ENCODE data around the gene KRT71.

KRT71 gene

GRCh38 chr12:52527121-52527800, 25.7 kb downstream of the KRT71 start:
- Histone ChIP-seq H2BK12ac (ENCODE audit: low read length) (no peak overlapping the region), H4K12ac (ENCODE audit: low read depth, low read length) (no peak overlapping the region), H3K27ac (ENCODE audit: low read depth, low read length) (no peak overlapping the region), H3K27me3 (ENCODE audit: insufficient read depth, low read length) (no peaks in the 10 kb centered on the region), H4K8ac (ENCODE audit: low read depth, low read length) (no peak overlapping the region), H2BK120ac (ENCODE audit: insufficient read depth, low read length, poor library complexity) (no peak overlapping the region), H2AK5ac (ENCODE audit: low read length) (no peak overlapping the region), H3K14ac (ENCODE audit: low read length) (no peak overlapping the region), H3K4me2 (ENCODE audit: low read length) (no peak overlapping the region), H3K9ac (ENCODE audit: low read length) (no peak overlapping the region), H3K79me2 (ENCODE audit: control insufficient read depth, insufficient read depth, low read length, poor library complexity) (no peaks in the 10 kb centered on the region), H4K91ac (ENCODE audit: low read depth, low read length) (no peak overlapping the region), H2BK5ac (ENCODE audit: low read depth, low read length, poor library complexity) (no peak overlapping the region), H3K4ac (ENCODE audit: low read depth, low read length) (no peak overlapping the region), H3K23ac (ENCODE audit: low read length) (no peak overlapping the region), H3K9me3 (ENCODE audit: insufficient read depth, low read depth, low read length) (no peaks in the 10 kb centered on the region), H3K4me3 (ENCODE audit: low read depth, low read length) (no peak overlapping the region), H2AFZ (ENCODE audit: insufficient read depth, low read length, poor library complexity) (no peak overlapping the region), H3K18ac (ENCODE audit: low read length) (no peak overlapping the region), H3K4me1 (ENCODE audit: control insufficient read depth in 1 of 2, insufficient read depth in 2 of 2, low read length in 2 of 2) (peaks cover 14 to 16% of the 10 kb centered on the region in 2 experiments), H3K79me1 (ENCODE audit: low read length) (no peaks in the 10 kb centered on the region), H3K36me3 (ENCODE audit: control insufficient read depth in 1 of 2, insufficient read depth in 2 of 2, low read length in 2 of 2) (no peaks in the 10 kb centered on the region)
- DNase-seq = no peak
- WGBS (ENCODE audit: extremely low coverage, insufficient coverage, insufficient read length) = no CpG with 5 or more reads among the region's 4 CpGs

GRCh38 chr12:52526511-52526951, 26.4 kb downstream of the KRT71 start:
- peaks cover 21 to 23% of the 10 kb centered on the region in 2 experiments for H3K4me1 ChIP-seq (ENCODE audit: control insufficient read depth in 1 of 2, insufficient read depth in 2 of 2, low read length in 2 of 2)
- H3K79me1 ChIP-seq (ENCODE audit: low read length) = no peaks in the 10 kb centered on the region
- no peak overlapping the region for H2AK5ac ChIP-seq (ENCODE audit: low read length)
- no peak overlapping the region for H3K4me3 ChIP-seq (ENCODE audit: low read depth, low read length)
- H4K8ac ChIP-seq (ENCODE audit: low read depth, low read length) = no peak overlapping the region
- no peak overlapping the region for H2BK12ac ChIP-seq (ENCODE audit: low read length)
- no peak for DNase-seq
- H2BK5ac ChIP-seq (ENCODE audit: low read depth, low read length, poor library complexity) = no peak overlapping the region
- H3K4ac ChIP-seq (ENCODE audit: low read depth, low read length) = no peak overlapping the region
- no peak overlapping the region for H3K14ac ChIP-seq (ENCODE audit: low read length)
- no peak overlapping the region for H2AFZ ChIP-seq (ENCODE audit: insufficient read depth, low read length, poor library complexity)
- no peak overlapping the region for H3K4me2 ChIP-seq (ENCODE audit: low read length)
- no peaks in the 10 kb centered on the region for H3K9me3 ChIP-seq (ENCODE audit: insufficient read depth, low read depth, low read length)
- H3K9ac ChIP-seq (ENCODE audit: low read length) = no peak overlapping the region
- no peaks in the 10 kb centered on the region for H3K36me3 ChIP-seq (ENCODE audit: control insufficient read depth in 1 of 2, insufficient read depth in 2 of 2, low read length in 2 of 2)
- no peak overlapping the region for H4K12ac ChIP-seq (ENCODE audit: low read depth, low read length)
- no peak overlapping the region for H3K23ac ChIP-seq (ENCODE audit: low read length)
- H3K18ac ChIP-seq (ENCODE audit: low read length) = no peak overlapping the region
- no peak overlapping the region for H4K91ac ChIP-seq (ENCODE audit: low read depth, low read length)
- H2BK120ac ChIP-seq (ENCODE audit: insufficient read depth, low read length, poor library complexity) = no peak overlapping the region
- H3K27me3 ChIP-seq (ENCODE audit: insufficient read depth, low read length) = no peaks in the 10 kb centered on the region
- no peak overlapping the region for H3K27ac ChIP-seq (ENCODE audit: low read depth, low read length)
- WGBS (ENCODE audit: extremely low coverage, insufficient coverage, insufficient read length) = no CpG with 5 or more reads among the region's 8 CpGs
- H3K79me2 ChIP-seq (ENCODE audit: control insufficient read depth, insufficient read depth, low read length, poor library complexity) = no peaks in the 10 kb centered on the region

GRCh38 chr12:52525661-52526499, 27.1 kb downstream of the KRT71 start:
- no CpG with 5 or more reads among the region's 13 CpGs for WGBS (ENCODE audit: extremely low coverage, insufficient coverage, insufficient read length)
- no peaks in the 10 kb centered on the region for H3K9me3 ChIP-seq (ENCODE audit: insufficient read depth, low read depth, low read length)
- H3K27me3 ChIP-seq (ENCODE audit: insufficient read depth, low read length) = no peaks in the 10 kb centered on the region
- no peak overlapping the region for H3K4me3 ChIP-seq (ENCODE audit: low read depth, low read length)
- H3K18ac ChIP-seq (ENCODE audit: low read length) = no peak overlapping the region
- H3K4me2 ChIP-seq (ENCODE audit: low read length) = no peak overlapping the region
- no peak overlapping the region for H2BK120ac ChIP-seq (ENCODE audit: insufficient read depth, low read length, poor library complexity)
- peaks cover 28 to 29% of the 10 kb centered on the region in 2 experiments for H3K4me1 ChIP-seq (ENCODE audit: control insufficient read depth in 1 of 2, insufficient read depth in 2 of 2, low read length in 2 of 2)
- H3K23ac ChIP-seq (ENCODE audit: low read length) = no peak overlapping the region
- no peak overlapping the region for H2AFZ ChIP-seq (ENCODE audit: insufficient read depth, low read length, poor library complexity)
- H3K14ac ChIP-seq (ENCODE audit: low read length) = no peak overlapping the region
- no peak overlapping the region for H3K27ac ChIP-seq (ENCODE audit: low read depth, low read length)
- no peak overlapping the region for H3K4ac ChIP-seq (ENCODE audit: low read depth, low read length)
- H2AK5ac ChIP-seq (ENCODE audit: low read length) = no peak overlapping the region
- H2BK12ac ChIP-seq (ENCODE audit: low read length) = no peak overlapping the region
- no peak for DNase-seq
- H4K12ac ChIP-seq (ENCODE audit: low read depth, low read length) = no peak overlapping the region
- no peak overlapping the region for H2BK5ac ChIP-seq (ENCODE audit: low read depth, low read length, poor library complexity)
- H4K8ac ChIP-seq (ENCODE audit: low read depth, low read length) = no peak overlapping the region
- no peaks in the 10 kb centered on the region for H3K79me1 ChIP-seq (ENCODE audit: low read length)
- no peaks in the 10 kb centered on the region for H3K79me2 ChIP-seq (ENCODE audit: control insufficient read depth, insufficient read depth, low read length, poor library complexity)
- H3K9ac ChIP-seq (ENCODE audit: low read length) = no peak overlapping the region
- no peak overlapping the region for H4K91ac ChIP-seq (ENCODE audit: low read depth, low read length)
- H3K36me3 ChIP-seq (ENCODE audit: control insufficient read depth in 1 of 2, insufficient read depth in 2 of 2, low read length in 2 of 2) = no peaks in the 10 kb centered on the region

GRCh38 chr12:52524898-52525591, 27.9 kb downstream of the KRT71 start:
- no peak overlapping the region for H2BK12ac ChIP-seq (ENCODE audit: low read length)
- no peak overlapping the region for H2AK5ac ChIP-seq (ENCODE audit: low read length)
- H3K18ac ChIP-seq (ENCODE audit: low read length) = no peak overlapping the region
- H3K4me3 ChIP-seq (ENCODE audit: low read depth, low read length) = no peak overlapping the region
- no peaks in the 10 kb centered on the region for H3K36me3 ChIP-seq (ENCODE audit: control insufficient read depth in 1 of 2, insufficient read depth in 2 of 2, low read length in 2 of 2)
- no peak overlapping the region for H3K23ac ChIP-seq (ENCODE audit: low read length)
- H4K8ac ChIP-seq (ENCODE audit: low read depth, low read length) = no peak overlapping the region
- no peaks in the 10 kb centered on the region for H3K27me3 ChIP-seq (ENCODE audit: insufficient read depth, low read length)
- H3K79me1 ChIP-seq (ENCODE audit: low read length) = no peaks in the 10 kb centered on the region
- no peak overlapping the region for H3K9ac ChIP-seq (ENCODE audit: low read length)
- no peak for DNase-seq
- no peak overlapping the region for H2BK5ac ChIP-seq (ENCODE audit: low read depth, low read length, poor library complexity)
- H3K4ac ChIP-seq (ENCODE audit: low read depth, low read length) = no peak overlapping the region
- no peak overlapping the region for H2BK120ac ChIP-seq (ENCODE audit: insufficient read depth, low read length, poor library complexity)
- no peak overlapping the region for H3K27ac ChIP-seq (ENCODE audit: low read depth, low read length)
- peaks cover 28 to 29% of the 10 kb centered on the region in 2 experiments for H3K4me1 ChIP-seq (ENCODE audit: control insufficient read depth in 1 of 2, insufficient read depth in 2 of 2, low read length in 2 of 2)
- H4K91ac ChIP-seq (ENCODE audit: low read depth, low read length) = no peak overlapping the region
- no peaks in the 10 kb centered on the region for H3K9me3 ChIP-seq (ENCODE audit: insufficient read depth, low read depth, low read length)
- no peak overlapping the region for H2AFZ ChIP-seq (ENCODE audit: insufficient read depth, low read length, poor library complexity)
- H4K12ac ChIP-seq (ENCODE audit: low read depth, low read length) = no peak overlapping the region
- H3K14ac ChIP-seq (ENCODE audit: low read length) = no peak overlapping the region
- no peak overlapping the region for H3K4me2 ChIP-seq (ENCODE audit: low read length)
- no peaks in the 10 kb centered on the region for H3K79me2 ChIP-seq (ENCODE audit: control insufficient read depth, insufficient read depth, low read length, poor library complexity)
- WGBS (ENCODE audit: extremely low coverage, insufficient coverage, insufficient read length) = no CpG with 5 or more reads among the region's 5 CpGs

All from trophoblast cell (in vitro differentiated cells and primary cell).